ENCODE results near the gene ABHD2.

DNA sequence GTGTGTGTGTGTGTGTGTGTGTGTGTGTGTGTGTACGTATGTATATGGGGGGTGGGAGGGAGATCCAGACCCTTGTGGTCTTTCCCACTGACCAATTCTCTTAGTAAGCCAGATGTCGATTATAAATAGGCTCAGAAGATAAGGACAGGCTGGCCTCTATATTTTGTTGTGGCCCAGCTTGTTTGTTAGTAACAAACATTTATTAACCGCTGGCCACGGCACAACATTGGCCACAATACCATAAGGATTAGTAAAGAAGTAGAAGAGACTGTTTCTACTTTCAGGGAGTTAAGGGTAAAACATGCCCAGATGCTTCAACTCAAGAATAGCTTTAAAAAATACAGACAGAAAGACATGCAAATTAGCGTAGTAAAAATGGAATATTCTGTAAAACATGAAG is 58.1 kb downstream of the ABHD2 start:
- TF ChIP-seq, protein P1, sequence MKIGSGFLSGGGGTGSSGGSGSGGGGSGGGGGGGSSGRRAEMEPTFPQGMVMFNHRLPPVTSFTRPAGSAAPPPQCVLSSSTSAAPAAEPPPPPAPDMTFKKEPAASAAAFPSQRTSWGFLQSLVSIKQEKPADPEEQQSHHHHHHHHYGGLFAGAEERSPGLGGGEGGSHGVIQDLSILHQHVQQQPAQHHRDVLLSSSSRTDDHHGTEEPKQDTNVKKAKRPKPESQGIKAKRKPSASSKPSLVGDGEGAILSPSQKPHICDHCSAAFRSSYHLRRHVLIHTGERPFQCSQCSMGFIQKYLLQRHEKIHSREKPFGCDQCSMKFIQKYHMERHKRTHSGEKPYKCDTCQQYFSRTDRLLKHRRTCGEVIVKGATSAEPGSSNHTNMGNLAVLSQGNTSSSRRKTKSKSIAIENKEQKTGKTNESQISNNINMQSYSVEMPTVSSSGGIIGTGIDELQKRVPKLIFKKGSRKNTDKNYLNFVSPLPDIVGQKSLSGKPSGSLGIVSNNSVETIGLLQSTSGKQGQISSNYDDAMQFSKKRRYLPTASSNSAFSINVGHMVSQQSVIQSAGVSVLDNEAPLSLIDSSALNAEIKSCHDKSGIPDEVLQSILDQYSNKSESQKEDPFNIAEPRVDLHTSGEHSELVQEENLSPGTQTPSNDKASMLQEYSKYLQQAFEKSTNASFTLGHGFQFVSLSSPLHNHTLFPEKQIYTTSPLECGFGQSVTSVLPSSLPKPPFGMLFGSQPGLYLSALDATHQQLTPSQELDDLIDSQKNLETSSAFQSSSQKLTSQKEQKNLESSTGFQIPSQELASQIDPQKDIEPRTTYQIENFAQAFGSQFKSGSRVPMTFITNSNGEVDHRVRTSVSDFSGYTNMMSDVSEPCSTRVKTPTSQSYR (CRISPR knock-in tag; IDR thresholded peaks at IDR 0.05) = no peak
- TF ChIP-seq FOXK1 (CRISPR knock-in tag; IDR thresholded peaks at IDR 0.05) (no peak), FOXP1 (CRISPR knock-in tag; IDR thresholded peaks at IDR 0.05; ENCODE audit: borderline replicate concordance) (no peak), ESRRA (CRISPR knock-in tag; IDR thresholded peaks at IDR 0.05; ENCODE audit: borderline replicate concordance) (no peak), SP1 (CRISPR knock-in tag; conservative IDR thresholded peaks at IDR 0.05) (no peak), NR2C2 (CRISPR knock-in tag; IDR thresholded peaks at IDR 0.05) (no peak), CREB1 (CRISPR knock-in tag; IDR thresholded peaks at IDR 0.05) (no peak), ZNF232 (CRISPR knock-in tag; IDR thresholded peaks at IDR 0.05) (no peak)
- TF ChIP-seq, protein P2, sequence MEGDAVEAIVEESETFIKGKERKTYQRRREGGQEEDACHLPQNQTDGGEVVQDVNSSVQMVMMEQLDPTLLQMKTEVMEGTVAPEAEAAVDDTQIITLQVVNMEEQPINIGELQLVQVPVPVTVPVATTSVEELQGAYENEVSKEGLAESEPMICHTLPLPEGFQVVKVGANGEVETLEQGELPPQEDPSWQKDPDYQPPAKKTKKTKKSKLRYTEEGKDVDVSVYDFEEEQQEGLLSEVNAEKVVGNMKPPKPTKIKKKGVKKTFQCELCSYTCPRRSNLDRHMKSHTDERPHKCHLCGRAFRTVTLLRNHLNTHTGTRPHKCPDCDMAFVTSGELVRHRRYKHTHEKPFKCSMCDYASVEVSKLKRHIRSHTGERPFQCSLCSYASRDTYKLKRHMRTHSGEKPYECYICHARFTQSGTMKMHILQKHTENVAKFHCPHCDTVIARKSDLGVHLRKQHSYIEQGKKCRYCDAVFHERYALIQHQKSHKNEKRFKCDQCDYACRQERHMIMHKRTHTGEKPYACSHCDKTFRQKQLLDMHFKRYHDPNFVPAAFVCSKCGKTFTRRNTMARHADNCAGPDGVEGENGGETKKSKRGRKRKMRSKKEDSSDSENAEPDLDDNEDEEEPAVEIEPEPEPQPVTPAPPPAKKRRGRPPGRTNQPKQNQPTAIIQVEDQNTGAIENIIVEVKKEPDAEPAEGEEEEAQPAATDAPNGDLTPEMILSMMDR (IDR thresholded peaks at IDR 0.05) = no peak
- TF ChIP-seq, protein P3, sequence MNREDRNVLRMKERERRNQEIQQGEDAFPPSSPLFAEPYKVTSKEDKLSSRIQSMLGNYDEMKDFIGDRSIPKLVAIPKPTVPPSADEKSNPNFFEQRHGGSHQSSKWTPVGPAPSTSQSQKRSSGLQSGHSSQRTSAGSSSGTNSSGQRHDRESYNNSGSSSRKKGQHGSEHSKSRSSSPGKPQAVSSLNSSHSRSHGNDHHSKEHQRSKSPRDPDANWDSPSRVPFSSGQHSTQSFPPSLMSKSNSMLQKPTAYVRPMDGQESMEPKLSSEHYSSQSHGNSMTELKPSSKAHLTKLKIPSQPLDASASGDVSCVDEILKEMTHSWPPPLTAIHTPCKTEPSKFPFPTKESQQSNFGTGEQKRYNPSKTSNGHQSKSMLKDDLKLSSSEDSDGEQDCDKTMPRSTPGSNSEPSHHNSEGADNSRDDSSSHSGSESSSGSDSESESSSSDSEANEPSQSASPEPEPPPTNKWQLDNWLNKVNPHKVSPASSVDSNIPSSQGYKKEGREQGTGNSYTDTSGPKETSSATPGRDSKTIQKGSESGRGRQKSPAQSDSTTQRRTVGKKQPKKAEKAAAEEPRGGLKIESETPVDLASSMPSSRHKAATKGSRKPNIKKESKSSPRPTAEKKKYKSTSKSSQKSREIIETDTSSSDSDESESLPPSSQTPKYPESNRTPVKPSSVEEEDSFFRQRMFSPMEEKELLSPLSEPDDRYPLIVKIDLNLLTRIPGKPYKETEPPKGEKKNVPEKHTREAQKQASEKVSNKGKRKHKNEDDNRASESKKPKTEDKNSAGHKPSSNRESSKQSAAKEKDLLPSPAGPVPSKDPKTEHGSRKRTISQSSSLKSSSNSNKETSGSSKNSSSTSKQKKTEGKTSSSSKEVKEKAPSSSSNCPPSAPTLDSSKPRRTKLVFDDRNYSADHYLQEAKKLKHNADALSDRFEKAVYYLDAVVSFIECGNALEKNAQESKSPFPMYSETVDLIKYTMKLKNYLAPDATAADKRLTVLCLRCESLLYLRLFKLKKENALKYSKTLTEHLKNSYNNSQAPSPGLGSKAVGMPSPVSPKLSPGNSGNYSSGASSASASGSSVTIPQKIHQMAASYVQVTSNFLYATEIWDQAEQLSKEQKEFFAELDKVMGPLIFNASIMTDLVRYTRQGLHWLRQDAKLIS (CRISPR knock-in tag; IDR thresholded peaks at IDR 0.05; ENCODE audit: borderline replicate concordance) = no peak
